ENCODE data around the gene ADSS1. TPM values are rescaled to one million over a fixed set of nuclear protein-coding genes. Genes with fewer than 3 reads are reported as not detected.

Gene ADSS1
- total RNA-seq, 1 experiment from 2014 or later = 9.9 TPM

DNA sequence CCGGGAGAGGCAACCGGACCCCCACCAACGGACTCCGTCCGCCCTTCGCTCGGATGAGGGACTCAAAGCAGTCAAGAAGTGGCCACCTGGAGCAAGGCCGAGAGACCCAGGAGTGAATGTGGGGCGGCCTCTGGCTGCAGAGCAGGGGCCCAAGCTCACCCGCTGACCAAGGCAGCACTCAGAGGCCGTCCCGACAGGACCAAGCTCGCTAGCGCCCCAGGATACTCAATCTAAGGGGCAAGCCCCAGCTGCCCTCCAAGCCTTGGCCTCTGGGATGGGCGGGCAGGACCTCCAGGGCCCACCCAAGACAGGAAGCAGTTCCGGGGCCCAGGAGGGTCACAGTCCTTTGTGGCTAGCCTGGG is 70.6 kb downstream of the ADSS1 start:
- no TSS peak for BruUV-seq (replicated peaks)
- ATAC-seq (peak; percentile 35), DNase-seq (ENCODE audit: low read depth, low spot score) (no peak)
- Histone ChIP-seq H3K4me2 (ENCODE audit: low read length) (peak overlapping the region; percentile 82), H3K27me3 (ENCODE audit: insufficient read depth, low read length) (no peaks in the 10 kb centered on the region), H3K27ac (ENCODE audit: low read depth, low read length) (peak overlapping the region; percentile 93), H3K4me3 (replicated peaks in 1 of 2; ENCODE audit: low read depth in 1 of 2, low read length in 2 of 2) (peak overlapping the region; percentile 65 to 88), H3K79me2 (ENCODE audit: insufficient read depth, low read length) (peaks cover 49% of the 10 kb centered on the region), H3K36me3 (ENCODE audit: control insufficient read depth in 1 of 2, insufficient read depth in 2 of 2, low read length in 2 of 2) (peaks cover 8% of the 10 kb centered on the region in 2 experiments), H3K9ac (ENCODE audit: low read length) (peak overlapping the region; percentile 68), H4K20me1 (ENCODE audit: insufficient read depth) (no peaks in the 10 kb centered on the region), H3K4me1 (ENCODE audit: control insufficient read depth in 1 of 2, insufficient read depth in 2 of 2, low read length in 2 of 2) (peaks cover 22 to 41% of the 10 kb centered on the region in 2 experiments), H3K9me2 (ENCODE audit: insufficient read depth) (no peaks in the 10 kb centered on the region), H2AFZ (ENCODE audit: low read depth, low read length, poor library complexity, severe bottlenecking) (no peak overlapping the region), H3K9me3 (ENCODE audit: control insufficient read depth in 1 of 2, insufficient read depth in 1 of 2, low read depth in 1 of 2, low read length in 2 of 2) (no peaks in the 10 kb centered on the region)
- ChIA-PET CTCF (interaction anchor here (1.1 kb wide), 1 partner anchor 26 kb away, joined by 4 read pairs; no protein-coding TSS in a partner anchor), POLR2A (no interaction called here), RAD21 (ENCODE audit: low non-redundant PET in 1 of 2, low total read pairs in 2 of 2, uncharacterized antibody in 2 of 2, unreplicated experiment in 2 of 2) (no interaction called here)
- TF ChIP-seq FOSL1 (IDR thresholded peaks at IDR 0.05; ENCODE audit: low read depth) (no peak), CBX3 (IDR thresholded peaks at IDR 0.05; ENCODE audit: low read depth) (no peak), JUND (IDR thresholded peaks at IDR 0.05) (no peak), EGR1 (IDR thresholded peaks at IDR 0.05; ENCODE audit: low read depth) (no peak), SP1 (IDR thresholded peaks at IDR 0.05; ENCODE audit: low read depth) (no peak), RAD21 (IDR thresholded peaks at IDR 0.05; ENCODE audit: low read depth) (no peak), POLR2AphosphoS5 (IDR thresholded peaks at IDR 0.05; ENCODE audit: low read depth, low read length) (no peak)
- TF ChIP-seq, protein P1, sequence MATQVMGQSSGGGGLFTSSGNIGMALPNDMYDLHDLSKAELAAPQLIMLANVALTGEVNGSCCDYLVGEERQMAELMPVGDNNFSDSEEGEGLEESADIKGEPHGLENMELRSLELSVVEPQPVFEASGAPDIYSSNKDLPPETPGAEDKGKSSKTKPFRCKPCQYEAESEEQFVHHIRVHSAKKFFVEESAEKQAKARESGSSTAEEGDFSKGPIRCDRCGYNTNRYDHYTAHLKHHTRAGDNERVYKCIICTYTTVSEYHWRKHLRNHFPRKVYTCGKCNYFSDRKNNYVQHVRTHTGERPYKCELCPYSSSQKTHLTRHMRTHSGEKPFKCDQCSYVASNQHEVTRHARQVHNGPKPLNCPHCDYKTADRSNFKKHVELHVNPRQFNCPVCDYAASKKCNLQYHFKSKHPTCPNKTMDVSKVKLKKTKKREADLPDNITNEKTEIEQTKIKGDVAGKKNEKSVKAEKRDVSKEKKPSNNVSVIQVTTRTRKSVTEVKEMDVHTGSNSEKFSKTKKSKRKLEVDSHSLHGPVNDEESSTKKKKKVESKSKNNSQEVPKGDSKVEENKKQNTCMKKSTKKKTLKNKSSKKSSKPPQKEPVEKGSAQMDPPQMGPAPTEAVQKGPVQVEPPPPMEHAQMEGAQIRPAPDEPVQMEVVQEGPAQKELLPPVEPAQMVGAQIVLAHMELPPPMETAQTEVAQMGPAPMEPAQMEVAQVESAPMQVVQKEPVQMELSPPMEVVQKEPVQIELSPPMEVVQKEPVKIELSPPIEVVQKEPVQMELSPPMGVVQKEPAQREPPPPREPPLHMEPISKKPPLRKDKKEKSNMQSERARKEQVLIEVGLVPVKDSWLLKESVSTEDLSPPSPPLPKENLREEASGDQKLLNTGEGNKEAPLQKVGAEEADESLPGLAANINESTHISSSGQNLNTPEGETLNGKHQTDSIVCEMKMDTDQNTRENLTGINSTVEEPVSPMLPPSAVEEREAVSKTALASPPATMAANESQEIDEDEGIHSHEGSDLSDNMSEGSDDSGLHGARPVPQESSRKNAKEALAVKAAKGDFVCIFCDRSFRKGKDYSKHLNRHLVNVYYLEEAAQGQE (IDR thresholded peaks at IDR 0.05; ENCODE audit: low read depth) = no peak
- TF ChIP-seq, protein P2, sequence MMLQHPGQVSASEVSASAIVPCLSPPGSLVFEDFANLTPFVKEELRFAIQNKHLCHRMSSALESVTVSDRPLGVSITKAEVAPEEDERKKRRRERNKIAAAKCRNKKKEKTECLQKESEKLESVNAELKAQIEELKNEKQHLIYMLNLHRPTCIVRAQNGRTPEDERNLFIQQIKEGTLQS (IDR thresholded peaks at IDR 0.05) = no peak
- intact Hi-C loops (cut with micrococcal nuclease) = no loop called here
